HCT116 (cell line): ENCODE results near the gene TXNL1. TPM values are rescaled to one million over a fixed set of nuclear protein-coding genes. Genes with fewer than 3 reads are reported as not detected.

Experiments used
- ATAC-seq: fragments of 200-7000 bp; cut with Tn5 transposase; 2 replicates; pipeline ENCODE4 v1.9.1; 2020; ENCODE audit warnings: mild to moderate bottlenecking, moderate library complexity
- BruUV-seq: library from RNA; stranded (reverse); fragments of 400-500 nt; replicated peaks from 2 replicates; lab custom pipeline; 2021; lab: Mats Ljungman, UMichigan
- CTCF ChIA-PET: fragments of 300-600 bp; sonication (Branson Sonifier 250); formaldehyde crosslinking; loops from one replicate; lab custom pipeline; 2021; ENCODE audit warnings: antibody characterized with exemption; lab: Charles Lee
- POLR2A ChIA-PET: fragments of 300-600, 350-600 bp; sonication (Branson Sonifier 250); formaldehyde crosslinking; loops from one replicate; lab custom pipeline; 2021; ENCODE audit warnings: antibody characterized with exemption; lab: Charles Lee
- RAD21 ChIA-PET, 2 experiments: fragments of 300-600 bp; sonication (Branson Sonifier 250); formaldehyde crosslinking; loops; one replicate each; lab custom pipeline; 2023; ENCODE audit warnings: low total read pairs in 2 of 2; ENCODE audit not compliant: uncharacterized antibody in 2 of 2, unreplicated experiment in 2 of 2, low non-redundant PET in 1 of 2; lab: Charles Lee
- DNase-seq: peaks from one replicate; pipeline ENCODE4 v3.0.0-alpha.2; 2010; ENCODE audit warnings: low read depth, low spot score
- H2AFZ ChIP-seq: fragments of 200-600 bp; shearing (Covaris generic), sonication (generic); 2 replicates; pipeline ENCODE4 v1.6.1; 2017; ENCODE audit warnings: low read depth, mixed run types, mixed read lengths, antibody characterized with exemption, low read length; ENCODE audit not compliant: poor library complexity, severe bottlenecking
- H3K27ac ChIP-seq: 2 replicates; pipeline ENCODE4 v1.5.1; 2012; ENCODE audit warnings: low read depth, low read length
- H3K27me3 ChIP-seq: fragments of 200-600 bp; sonication (generic); 2 replicates; pipeline ENCODE4 v1.6.1; 2016; ENCODE audit warnings: mixed run types, low read length, mixed read lengths; ENCODE audit not compliant: insufficient read depth
- H3K36me3 ChIP-seq, 2 experiments: fragments of 200-500 bp in 1 of 2; fragments of 200-600 bp in 1 of 2; sonication (Bioruptor generic) in 1 of 2; sonication (generic) in 1 of 2; 2 replicates each; pipeline versions ENCODE4 v1.5.1 to v1.6.1; 2014 to 2016; ENCODE audit warnings: low read length in 2 of 2, inconsistent platforms in 1 of 2, mixed read lengths in 1 of 2, mixed run types in 1 of 2; ENCODE audit not compliant: insufficient read depth in 2 of 2, control insufficient read depth in 1 of 2
- H3K4me1 ChIP-seq, 2 experiments: fragments of 200-600 bp in 1 of 2; sonication (generic) in 1 of 2; 2 replicates each; pipeline versions ENCODE4 v1.5.1 to v1.6.1; 2012 to 2017; ENCODE audit warnings: low read length in 2 of 2, inconsistent platforms in 1 of 2, mild to moderate bottlenecking in 1 of 2, mixed read lengths in 1 of 2, mixed run types in 1 of 2, moderate library complexity in 1 of 2; ENCODE audit not compliant: insufficient read depth in 2 of 2, control insufficient read depth in 1 of 2
- H3K4me2 ChIP-seq: fragments of 200-600 bp; sonication (generic); 2 replicates; pipeline ENCODE4 v1.6.1; 2017; ENCODE audit warnings: mixed run types, low read length, mixed read lengths
- H3K4me3 ChIP-seq, 2 experiments: fragments of 200-600 bp in 1 of 2; sonication (generic) in 1 of 2; replicated peaks in 1 of 2; 2 replicates each; pipeline ENCODE4 v1.5.1; 2011 to 2016; ENCODE audit warnings: low read length in 2 of 2, control low read depth in 1 of 2, low read depth in 1 of 2, mild to moderate bottlenecking in 1 of 2, mixed read lengths in 1 of 2, mixed run types in 1 of 2
- H3K79me2 ChIP-seq: fragments of 200-600 bp; sonication (generic); 2 replicates; pipeline ENCODE4 v1.6.1; 2017; ENCODE audit warnings: mild to moderate bottlenecking, mixed run types, low read length, moderate library complexity, mixed read lengths; ENCODE audit not compliant: insufficient read depth
- H3K9ac ChIP-seq: fragments of 200-600 bp; sonication (generic); 2 replicates; pipeline ENCODE4 v1.6.1; 2016; ENCODE audit warnings: low read length, mixed read lengths
- H3K9me2 ChIP-seq: fragments of 200-600 bp; sonication (generic), shearing (Covaris generic); 2 replicates; pipeline ENCODE4 v1.6.1; 2017; ENCODE audit warnings: mixed run types, mild to moderate bottlenecking, moderate library complexity; ENCODE audit not compliant: insufficient read depth
- H3K9me3 ChIP-seq, 2 experiments: fragments of 200-500 bp in 1 of 2; fragments of 200-600 bp in 1 of 2; sonication (Bioruptor generic) in 1 of 2; sonication (generic) in 1 of 2; 2 replicates each; pipeline ENCODE4 v1.6.1; 2014 to 2017; ENCODE audit warnings: low read length in 2 of 2, mixed read lengths in 2 of 2, inconsistent platforms in 1 of 2, low read depth in 1 of 2, mild to moderate bottlenecking in 1 of 2, mixed run types in 1 of 2, moderate library complexity in 1 of 2; ENCODE audit not compliant: control insufficient read depth in 1 of 2, insufficient read depth in 1 of 2
- H4K20me1 ChIP-seq: fragments of 200-600 bp; sonication (generic), shearing (Covaris generic); 2 replicates; pipeline ENCODE4 v1.6.1; 2017; ENCODE audit warnings: mixed run types, mild to moderate bottlenecking, moderate library complexity; ENCODE audit not compliant: insufficient read depth
- CEBPB ChIP-seq: IDR thresholded peaks from 2 replicates; pipeline ENCODE4 v1.6.1; 2012; ENCODE audit warnings: low read depth
- EGR1 ChIP-seq: IDR thresholded peaks from 2 replicates; pipeline ENCODE4 v1.6.1; 2012; ENCODE audit warnings: low read depth
- EZH2 ChIP-seq: fragments of 200-600 bp; sonication (generic); IDR thresholded peaks from 2 replicates; pipeline ENCODE4 v1.6.1; 2017; ENCODE audit warnings: antibody characterized with exemption, mixed run types
- EZH2phosphoT487 ChIP-seq: fragments of 200-600 bp; IDR thresholded peaks from 2 replicates; pipeline ENCODE4 v1.6.1; 2018; ENCODE audit warnings: antibody characterized with exemption, borderline replicate concordance
- FOSL1 ChIP-seq: IDR thresholded peaks from 2 replicates; pipeline ENCODE4 v1.6.1; 2012; ENCODE audit warnings: low read depth
- JUND ChIP-seq: IDR thresholded peaks from 2 replicates; pipeline ENCODE4 v1.6.1; 2012
- POLR2AphosphoS5 ChIP-seq: IDR thresholded peaks from 2 replicates; pipeline ENCODE4 v1.6.1; 2011; ENCODE audit warnings: mild to moderate bottlenecking, low read depth, low read length, moderate library complexity
- REST ChIP-seq: IDR thresholded peaks from 2 replicates; pipeline ENCODE4 v1.6.1; 2012; ENCODE audit warnings: low read depth
- intact Hi-C: fragments of 100-400 bp; cut with micrococcal nuclease; formaldehyde crosslinking; loops from 2 replicates; pipeline ENCODE4 v1.10.0; 2022
- total RNA-seq: library from RNA; stranded (reverse); gene quantifications from one replicate; pipeline ENCODE4 v1.2.1, GENCODE V29; 2021; ENCODE audit not compliant: unreplicated experiment
- TF ChIP-seq, protein P1 (sequence below): IDR thresholded peaks from 2 replicates; pipeline ENCODE4 v1.6.1; 2011; ENCODE audit warnings: mild to moderate bottlenecking, low read length, moderate library complexity; ENCODE audit not compliant: insufficient replicate concordance; ENCODE audit errors: extremely low read depth

TXNL1 gene
- total RNA-seq, 1 experiment from 2014 or later, result 86.5 TPM

- no peak for TF ChIP-seq EZH2
- no peak for TF ChIP-seq CEBPB
- TF ChIP-seq EZH2phosphoT487, result no peak
- no peak for TF ChIP-seq EGR1
- TF ChIP-seq POLR2AphosphoS5, result no peak
- TF ChIP-seq FOSL1, result no peak
- no peak for TF ChIP-seq JUND
- TF ChIP-seq REST, result no peak
- TF ChIP-seq, protein P1, sequence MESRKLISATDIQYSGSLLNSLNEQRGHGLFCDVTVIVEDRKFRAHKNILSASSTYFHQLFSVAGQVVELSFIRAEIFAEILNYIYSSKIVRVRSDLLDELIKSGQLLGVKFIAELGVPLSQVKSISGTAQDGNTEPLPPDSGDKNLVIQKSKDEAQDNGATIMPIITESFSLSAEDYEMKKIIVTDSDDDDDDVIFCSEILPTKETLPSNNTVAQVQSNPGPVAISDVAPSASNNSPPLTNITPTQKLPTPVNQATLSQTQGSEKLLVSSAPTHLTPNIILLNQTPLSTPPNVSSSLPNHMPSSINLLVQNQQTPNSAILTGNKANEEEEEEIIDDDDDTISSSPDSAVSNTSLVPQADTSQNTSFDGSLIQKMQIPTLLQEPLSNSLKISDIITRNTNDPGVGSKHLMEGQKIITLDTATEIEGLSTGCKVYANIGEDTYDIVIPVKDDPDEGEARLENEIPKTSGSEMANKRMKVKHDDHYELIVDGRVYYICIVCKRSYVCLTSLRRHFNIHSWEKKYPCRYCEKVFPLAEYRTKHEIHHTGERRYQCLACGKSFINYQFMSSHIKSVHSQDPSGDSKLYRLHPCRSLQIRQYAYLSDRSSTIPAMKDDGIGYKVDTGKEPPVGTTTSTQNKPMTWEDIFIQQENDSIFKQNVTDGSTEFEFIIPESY, result no peak
- no TSS peak for BruUV-seq
- ChIA-PET CTCF (no interaction called here), POLR2A (no interaction called here), RAD21 (no interaction called here)
- no peaks in the 10 kb centered on the region for H3K9me3 ChIP-seq
- no peak overlapping the region for H3K27ac ChIP-seq
- DNase-seq (no peak), ATAC-seq (no peak)
- intact Hi-C loops, result no loop called here
- H3K27me3 ChIP-seq, result no peaks in the 10 kb centered on the region
- peaks cover 7 to 8% of the 10 kb centered on the region in 2 experiments; a peak in 3 of 4 replicates for H3K36me3 ChIP-seq
- H3K9me2 ChIP-seq, result no peaks in the 10 kb centered on the region
- no peaks in the 10 kb centered on the region for H3K4me1 ChIP-seq
- H3K9ac ChIP-seq, result no peak overlapping the region
- no peak overlapping the region for H2AFZ ChIP-seq
- no peak overlapping the region for H3K4me2 ChIP-seq
- H3K4me3 ChIP-seq, result no peak overlapping the region
- peaks cover 14% of the 10 kb centered on the region; the same call in 1 of the 2 replicates for H4K20me1 ChIP-seq
- H3K79me2 ChIP-seq, result peaks cover 99% of the 10 kb centered on the region
Observed at GRCh38 chr18:56627991-56628390, 10.4 kb downstream of the TXNL1 start.
